ENCODE results near the gene PTPRS.

Gene PTPRS

GRCh38 chr19:5354403-5354802 is 13.8 kb upstream of the PTPRS start:
- no peak for DNase-seq

- DNase-seq = no peak
Observed at GRCh38 chr19:5352229-5352763, 11.7 kb upstream of the PTPRS start.

GRCh38 chr19:5351731-5352228 is 11.2 kb upstream of the PTPRS start:
- no peak for DNase-seq

DNA sequence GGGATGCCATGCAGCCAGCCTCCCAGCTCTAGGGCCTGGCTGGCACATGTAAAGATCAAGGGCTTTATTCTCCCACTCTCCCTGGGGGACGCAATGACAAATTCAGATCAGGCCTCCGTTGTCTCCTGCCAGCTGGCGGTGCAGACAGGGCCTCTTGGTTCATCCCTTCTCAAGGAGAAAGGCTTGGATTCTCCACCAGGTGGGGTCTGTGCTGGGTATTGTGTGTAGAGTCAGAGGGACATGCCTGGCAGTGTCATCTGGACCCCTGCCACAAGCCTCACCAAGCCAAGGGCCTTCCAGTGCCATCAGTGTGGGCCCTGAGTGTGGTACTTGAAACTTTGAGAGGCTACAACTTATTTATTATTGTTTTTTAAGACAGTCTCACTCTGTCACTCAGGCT is 8.4 kb upstream of the PTPRS start:
- no peak for DNase-seq

DNA sequence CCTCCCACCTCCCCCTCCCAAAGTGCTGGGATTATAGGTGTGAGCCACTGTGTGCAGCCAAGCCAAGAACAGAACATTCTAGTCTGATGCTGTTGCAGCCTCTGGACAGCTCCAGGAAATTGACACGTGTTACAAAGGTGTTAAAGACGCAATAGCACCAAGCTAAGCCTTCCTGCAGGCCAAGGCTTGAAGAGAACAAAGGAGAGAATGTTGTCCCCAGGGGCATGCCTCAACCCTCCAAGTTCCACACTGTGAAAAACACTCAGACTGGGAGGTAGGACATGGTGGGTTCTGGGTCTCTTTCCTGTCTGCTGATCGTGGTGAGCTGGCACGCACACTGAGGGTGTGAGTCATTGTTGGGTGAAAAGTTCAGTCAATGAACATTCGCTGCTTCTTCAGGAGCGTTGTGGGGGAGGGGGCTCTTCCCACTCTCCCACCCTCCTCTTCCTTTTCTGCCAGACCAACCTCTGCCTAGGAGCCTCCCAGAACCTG is 5.3 kb upstream of the PTPRS start:
- no peak for DNase-seq

GRCh38 chr19:5343848-5344247 is 3.2 kb upstream of the PTPRS start:
- DNase-seq = no peak

GRCh38 chr19:5342573-5343201 is 2.1 kb upstream of the PTPRS start:
- DNase-seq = no peak

DNA sequence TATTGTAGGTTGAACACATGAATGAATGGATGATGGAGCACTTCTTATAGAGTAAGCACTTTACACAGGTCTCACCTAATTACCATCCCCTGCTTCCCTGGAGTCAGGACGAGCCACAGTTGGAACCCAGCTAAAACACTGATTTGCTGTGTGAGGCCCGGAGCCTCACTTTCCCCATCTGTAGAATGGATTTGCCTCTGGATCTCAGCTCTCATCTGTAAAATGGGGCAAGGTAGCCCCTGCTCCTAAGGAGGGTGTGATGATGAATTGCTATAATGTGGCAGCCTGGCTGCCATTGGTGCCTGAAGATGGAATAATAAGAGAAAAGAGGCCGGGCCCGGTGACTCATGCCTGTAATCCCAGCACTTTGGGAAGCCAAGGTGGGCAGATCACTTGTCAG is 1.4 kb upstream of the PTPRS start:
- DNase-seq = no peak

GRCh38 chr19:5341448-5341820 is 822 bp upstream of the PTPRS start:
- no peak for DNase-seq

DNA sequence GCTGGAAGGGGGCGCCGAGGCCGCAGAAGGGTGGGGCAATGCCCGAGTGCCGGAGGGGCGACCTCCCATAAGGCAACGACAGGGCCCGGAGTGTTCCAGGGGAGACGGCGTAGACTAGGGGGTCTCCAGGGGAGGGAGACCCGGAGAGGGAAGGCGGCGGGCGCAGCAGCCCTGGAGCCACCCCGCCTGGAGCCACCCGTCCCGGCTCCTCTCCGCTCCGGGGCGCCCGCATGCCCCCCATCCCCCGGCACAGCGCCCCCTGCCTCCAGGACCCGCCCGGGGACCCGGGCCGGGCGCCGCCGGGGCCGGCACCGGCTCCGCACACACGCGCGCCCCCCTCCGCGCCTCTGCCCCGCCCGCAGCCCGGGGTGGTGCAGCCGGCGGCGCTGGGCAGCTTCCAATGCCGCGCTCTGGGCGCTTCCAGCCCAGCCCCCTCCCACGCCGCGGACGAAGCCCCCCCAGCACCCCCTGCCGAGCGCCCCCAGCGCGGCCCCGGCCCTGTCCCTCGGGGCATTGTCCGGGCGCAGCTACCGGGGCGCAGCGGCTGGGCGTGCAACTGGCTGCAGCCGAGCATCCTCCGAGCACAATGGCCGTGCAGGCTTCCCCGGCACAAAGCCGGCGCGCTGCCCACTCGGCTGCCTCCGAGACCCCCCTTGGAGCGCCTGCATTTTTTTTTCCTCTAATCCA is 519 bp downstream of the PTPRS start:
- no peak for DNase-seq

DNA sequence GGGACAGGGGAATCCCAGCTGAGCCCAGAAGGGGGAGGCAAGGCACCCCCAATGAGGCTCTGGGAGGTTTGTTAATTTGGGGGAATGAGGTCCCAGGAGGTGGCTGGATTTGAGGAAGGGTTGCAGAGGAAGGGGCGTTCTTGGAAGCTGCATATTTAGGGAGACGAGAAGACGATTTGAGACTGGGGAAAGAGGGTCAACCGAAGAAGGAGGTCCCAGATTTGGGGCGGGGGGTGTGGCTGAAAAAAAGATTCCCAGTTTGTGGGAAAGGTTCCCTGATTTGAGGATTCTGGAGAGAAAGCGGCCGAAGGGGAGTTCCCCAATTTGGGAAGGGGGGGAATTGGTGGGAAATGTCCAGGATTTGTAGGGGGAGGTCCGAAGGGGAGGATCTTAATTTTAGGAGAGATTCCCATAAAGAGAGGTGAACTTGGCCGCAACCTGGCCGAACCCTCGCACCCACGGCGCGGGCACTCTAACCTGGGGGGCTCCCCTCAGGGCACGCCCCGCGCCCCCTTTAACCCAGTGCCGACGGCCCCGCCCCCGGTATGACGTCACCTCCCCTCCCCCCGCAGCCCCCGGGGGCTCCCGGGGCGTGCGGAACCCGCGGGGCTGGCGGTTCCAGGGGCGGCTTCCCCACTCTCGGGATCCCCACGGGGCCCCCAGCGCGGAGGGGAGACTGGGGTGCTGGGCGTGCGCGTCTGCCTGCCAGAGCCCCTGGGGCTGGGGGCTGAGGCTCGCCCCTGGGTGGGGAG is 1.2 kb downstream of the PTPRS start:
- DNase-seq = no peak

- DNase-seq = no peak
Observed at GRCh38 chr19:5338656-5339197, 1.9 kb downstream of the PTPRS start.

- no peak for DNase-seq
Observed at GRCh38 chr19:5337708-5338655, 2.6 kb downstream of the PTPRS start.

GRCh38 chr19:5337126-5337525 is 3.5 kb downstream of the PTPRS start:
- DNase-seq = no peak

- no peak for DNase-seq
Observed at GRCh38 chr19:5336195-5336965, 4.2 kb downstream of the PTPRS start.

DNA sequence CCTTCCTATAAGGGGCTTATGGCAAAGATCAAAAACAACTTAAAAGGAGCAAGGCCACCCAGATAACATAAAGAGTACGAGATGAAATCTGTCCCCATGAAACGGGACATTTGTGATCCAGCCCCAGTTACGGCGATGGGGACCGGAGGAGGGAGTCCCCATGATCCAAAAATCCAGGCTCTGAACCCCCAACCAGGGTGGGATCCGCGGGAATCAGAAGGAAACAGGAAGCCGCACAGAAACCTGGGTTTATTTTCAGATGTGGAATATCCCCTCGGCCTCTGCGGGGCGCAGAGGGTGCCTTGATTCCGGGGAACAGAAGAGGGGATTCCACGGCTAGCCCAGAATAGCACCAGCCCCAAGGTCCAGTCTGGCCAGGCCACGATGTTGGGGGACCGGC is 5.0 kb downstream of the PTPRS start:
- DNase-seq = no peak

DNA sequence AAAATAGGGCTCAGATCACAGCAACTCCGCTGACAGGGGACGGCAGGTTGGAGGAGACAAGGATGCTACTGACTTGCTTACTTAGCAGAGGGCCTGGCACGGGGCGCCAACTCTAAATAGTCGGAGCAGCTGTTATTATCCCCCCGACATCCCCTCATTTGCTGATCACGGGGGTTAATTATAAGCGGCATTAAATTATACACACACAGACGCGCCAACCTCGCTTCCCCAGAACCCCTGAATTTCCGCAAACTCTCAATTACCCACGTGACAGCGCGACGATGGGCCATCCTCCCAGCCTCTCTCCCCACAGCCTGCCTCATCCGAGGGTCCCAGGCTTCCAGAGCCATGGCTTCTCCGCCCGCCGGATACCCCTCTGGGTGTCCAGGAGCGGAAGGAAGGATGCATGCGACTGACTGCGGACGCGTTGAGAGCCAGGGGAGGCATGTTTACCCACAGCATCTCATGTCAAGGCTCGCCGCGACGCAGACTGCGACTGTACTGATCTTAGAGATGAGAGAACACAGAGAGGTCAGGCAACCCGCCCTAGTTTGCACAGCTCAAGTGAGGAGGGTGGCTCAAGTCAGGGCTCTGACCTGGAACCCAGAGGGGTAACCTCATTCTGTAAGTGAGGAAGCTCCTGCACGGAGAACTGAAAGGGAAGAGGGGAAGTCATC is 5.7 kb downstream of the PTPRS start:
- no peak for DNase-seq

- no peak for DNase-seq
Observed at GRCh38 chr19:5334366-5334739, 6.3 kb downstream of the PTPRS start.

DNA sequence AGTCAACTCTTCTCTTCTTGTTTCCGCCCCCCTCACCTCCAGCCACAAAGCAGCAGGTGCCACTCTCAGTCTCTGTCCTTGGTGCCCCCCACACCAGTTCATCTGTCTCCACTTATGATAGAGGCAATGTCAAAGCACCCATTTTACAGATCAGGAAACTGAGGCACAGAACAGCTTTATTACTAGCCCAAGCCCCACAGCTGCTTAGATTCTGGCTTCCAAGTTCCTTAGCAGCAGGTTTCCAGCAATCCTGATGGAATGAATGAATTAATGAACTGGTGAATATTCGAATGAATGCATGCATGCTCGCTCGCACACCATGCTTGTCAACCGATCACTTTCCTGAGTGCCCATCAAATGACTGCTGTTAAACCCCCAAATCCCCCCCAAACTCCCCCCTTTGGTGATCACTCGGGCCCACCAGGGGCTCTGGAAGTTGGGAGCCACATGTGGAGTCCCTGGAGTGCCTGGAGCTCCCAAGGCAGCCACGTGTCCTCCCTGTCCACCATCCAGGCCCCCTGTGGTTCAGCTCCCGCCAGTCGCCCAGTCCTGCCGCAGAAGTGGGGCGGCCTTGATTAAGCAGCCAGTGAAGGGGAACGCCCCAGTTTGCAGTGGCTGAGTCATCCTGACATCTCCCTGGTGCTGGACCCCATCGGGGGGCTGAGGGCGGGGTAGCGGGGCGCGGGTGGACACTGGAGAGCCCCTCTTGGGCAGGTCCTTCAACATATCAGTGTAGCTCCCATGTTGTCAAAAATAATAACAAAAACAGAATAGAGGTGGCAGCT is 6.8 kb downstream of the PTPRS start:
- DNase-seq = no peak

- DNase-seq = no peak
Observed at GRCh38 chr19:5332501-5332900, 8.1 kb downstream of the PTPRS start.

All from activated effector memory CD4-positive, alpha-beta T cell treated with anti-CD3 and anti-CD28 coated beads, Interleukin-2, amount 50 U/mL, for 16 hours (primary cell).